ENCODE data around the gene INPP5B. TPM values are rescaled to one million over a fixed set of nuclear protein-coding genes. Genes with fewer than 3 reads are reported as not detected.

The INPP5B gene
- total and polyA plus RNA-seq, 9 of the 15 experiments (the other 6 are each of a cell fraction or from before 2014, with no cell fraction given): 14.1 to 28.7 (median 20.9) TPM

DNA sequence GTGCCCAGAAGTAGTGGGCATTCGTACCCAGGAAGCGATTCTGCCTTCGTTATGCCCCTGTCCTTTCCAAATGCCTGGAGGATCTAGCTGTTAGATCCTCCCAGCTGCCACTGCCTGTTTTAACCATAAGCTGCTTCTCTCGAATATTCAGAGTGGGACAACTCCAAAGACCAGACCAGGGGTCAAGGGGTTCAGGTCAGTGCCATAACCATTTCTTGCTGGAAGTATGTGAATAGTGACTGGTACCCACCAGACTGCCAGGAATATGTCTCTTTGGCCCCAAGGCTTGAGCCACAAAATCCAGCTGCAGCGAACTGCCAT, 86.5 kb downstream of the INPP5B start:
- H3K4me1 ChIP-seq (replicated peaks in 1 of 2; ENCODE audit: control insufficient read depth in 2 of 2, insufficient read depth in 2 of 2, low read length in 2 of 2): peaks cover 19 to 20% of the 10 kb centered on the region in 2 experiments; a peak in 4 of 5 replicates
- peaks cover 39% of the 10 kb centered on the region for H3K36me3 ChIP-seq (ENCODE audit: control insufficient read depth, insufficient read depth, low read length)
- intact Hi-C loops (cut with micrococcal nuclease) (no loop called here), in situ Hi-C loops (cut with MboI) (no loop called here)
- 0 out of 2 replicates have a peak, but pooled peaks cover 5% of the 10 kb centered on the region for H4K20me1 ChIP-seq (replicated peaks; ENCODE audit: control insufficient read depth, insufficient read depth, low read length)
- ChIA-PET POLR2A (interaction anchor here (1.0 to 2.4 kb wide), 4 partner anchors 12 to 130 kb away, joined by 3 to 14 read pairs (median 6); no protein-coding TSS in a partner anchor), CTCF (ENCODE audit: low intra/inter-chr PET ratio) (interaction anchor here (0.6 kb wide), 2 partner anchors 49 to 136 kb away, joined by 3 read pairs; no protein-coding TSS in a partner anchor)
- H3K4me3 ChIP-seq: peak overlapping the region; percentile 97
- DNase-seq (ENCODE audit: extremely low read depth in 1 of 4, low spot score in 3 of 4) (no peak), ATAC-seq (peak; percentile 0; the same call in 1 of the 3 replicates), FAIRE-seq (no peak)
- WGBS (ENCODE audit: insufficient coverage, low coverage, missing lambda C conversion rate): 26% methylated on average over 5 of the region's 5 CpGs
- BruUV-seq (replicated peaks): no TSS peak
- peak overlapping the region; percentile 90 to 98 for H3K9ac ChIP-seq (ENCODE audit: insufficient read depth in 1 of 2, low read depth in 2 of 2, low read length in 2 of 2)
- peaks cover 29% of the 10 kb centered on the region for H3K79me2 ChIP-seq (ENCODE audit: control insufficient read depth, insufficient read depth, low read length)
- H3K9me1 ChIP-seq (ENCODE audit: control insufficient read depth, insufficient read depth, low read length): no peaks in the 10 kb centered on the region
- no peaks in the 10 kb centered on the region for H3K9me3 ChIP-seq (replicated peaks; ENCODE audit: control insufficient read depth, insufficient read depth, low read depth, low read length)
- H2AFZ ChIP-seq (ENCODE audit: low read depth, low read length): peak overlapping the region; percentile 84
- no peaks in the 10 kb centered on the region; a peak in 1 of 5 replicates for H3K27me3 ChIP-seq (ENCODE audit: control insufficient read depth in 2 of 2, insufficient read depth in 2 of 2, low read length in 2 of 2)
- peak overlapping the region; percentile 81 for H3K27ac ChIP-seq (ENCODE audit: extremely low read depth, low read depth, low read length)
- peak overlapping the region; percentile 98 for H3K4me2 ChIP-seq (ENCODE audit: insufficient read depth, low read length)
- TF ChIP-seq ZNF699 (CRISPR knock-in tag; IDR thresholded peaks at IDR 0.05; ENCODE audit: insufficient replicate concordance) (no peak), FOXJ3 (CRISPR knock-in tag; IDR thresholded peaks at IDR 0.05) (no peak), FOXP1 (CRISPR knock-in tag; IDR thresholded peaks at IDR 0.05) (no peak; the same call in 1 of the 2 replicates), SIN3B (IDR thresholded peaks at IDR 0.05; ENCODE audit: low read depth) (no peak), ZNF253 (CRISPR knock-in tag; conservative IDR thresholded peaks at IDR 0.05) (no peak), STAG1 (CRISPR knock-in tag; IDR thresholded peaks at IDR 0.05; ENCODE audit: borderline replicate concordance) (no peak), BCL6 (CRISPR knock-in tag; IDR thresholded peaks at IDR 0.05) (no peak), RBM39 (optimal IDR thresholded peaks at IDR 0.05; ENCODE audit: low read depth, low read length) (no peak)
- TF ChIP-seq, protein P1, sequence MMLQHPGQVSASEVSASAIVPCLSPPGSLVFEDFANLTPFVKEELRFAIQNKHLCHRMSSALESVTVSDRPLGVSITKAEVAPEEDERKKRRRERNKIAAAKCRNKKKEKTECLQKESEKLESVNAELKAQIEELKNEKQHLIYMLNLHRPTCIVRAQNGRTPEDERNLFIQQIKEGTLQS (IDR thresholded peaks at IDR 0.05): no peak
- TF ChIP-seq, protein P1 (CRISPR knock-in tag; conservative IDR thresholded peaks at IDR 0.05): peak; percentile 69; the same call in 1 of the 2 replicates
- TF ChIP-seq, protein P2, sequence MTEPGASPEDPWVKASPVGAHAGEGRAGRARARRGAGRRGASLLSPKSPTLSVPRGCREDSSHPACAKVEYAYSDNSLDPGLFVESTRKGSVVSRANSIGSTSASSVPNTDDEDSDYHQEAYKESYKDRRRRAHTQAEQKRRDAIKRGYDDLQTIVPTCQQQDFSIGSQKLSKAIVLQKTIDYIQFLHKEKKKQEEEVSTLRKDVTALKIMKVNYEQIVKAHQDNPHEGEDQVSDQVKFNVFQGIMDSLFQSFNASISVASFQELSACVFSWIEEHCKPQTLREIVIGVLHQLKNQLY (CRISPR knock-in tag; conservative IDR thresholded peaks at IDR 0.05): 0 out of 4 replicates have a peak, but pooled peaks of 1 of the 2 experiments have one; percentile 30
- TF ChIP-seq, protein P3, sequence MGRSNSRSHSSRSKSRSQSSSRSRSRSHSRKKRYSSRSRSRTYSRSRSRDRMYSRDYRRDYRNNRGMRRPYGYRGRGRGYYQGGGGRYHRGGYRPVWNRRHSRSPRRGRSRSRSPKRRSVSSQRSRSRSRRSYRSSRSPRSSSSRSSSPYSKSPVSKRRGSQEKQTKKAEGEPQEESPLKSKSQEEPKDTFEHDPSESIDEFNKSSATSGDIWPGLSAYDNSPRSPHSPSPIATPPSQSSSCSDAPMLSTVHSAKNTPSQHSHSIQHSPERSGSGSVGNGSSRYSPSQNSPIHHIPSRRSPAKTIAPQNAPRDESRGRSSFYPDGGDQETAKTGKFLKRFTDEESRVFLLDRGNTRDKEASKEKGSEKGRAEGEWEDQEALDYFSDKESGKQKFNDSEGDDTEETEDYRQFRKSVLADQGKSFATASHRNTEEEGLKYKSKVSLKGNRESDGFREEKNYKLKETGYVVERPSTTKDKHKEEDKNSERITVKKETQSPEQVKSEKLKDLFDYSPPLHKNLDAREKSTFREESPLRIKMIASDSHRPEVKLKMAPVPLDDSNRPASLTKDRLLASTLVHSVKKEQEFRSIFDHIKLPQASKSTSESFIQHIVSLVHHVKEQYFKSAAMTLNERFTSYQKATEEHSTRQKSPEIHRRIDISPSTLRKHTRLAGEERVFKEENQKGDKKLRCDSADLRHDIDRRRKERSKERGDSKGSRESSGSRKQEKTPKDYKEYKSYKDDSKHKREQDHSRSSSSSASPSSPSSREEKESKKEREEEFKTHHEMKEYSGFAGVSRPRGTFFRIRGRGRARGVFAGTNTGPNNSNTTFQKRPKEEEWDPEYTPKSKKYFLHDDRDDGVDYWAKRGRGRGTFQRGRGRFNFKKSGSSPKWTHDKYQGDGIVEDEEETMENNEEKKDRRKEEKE (IDR thresholded peaks at IDR 0.05; ENCODE audit: borderline replicate concordance in 1 of 2, control insufficient read depth in 1 of 2, low read depth in 2 of 2, low read length in 1 of 2): no peak
- TF ChIP-seq, protein P4, sequence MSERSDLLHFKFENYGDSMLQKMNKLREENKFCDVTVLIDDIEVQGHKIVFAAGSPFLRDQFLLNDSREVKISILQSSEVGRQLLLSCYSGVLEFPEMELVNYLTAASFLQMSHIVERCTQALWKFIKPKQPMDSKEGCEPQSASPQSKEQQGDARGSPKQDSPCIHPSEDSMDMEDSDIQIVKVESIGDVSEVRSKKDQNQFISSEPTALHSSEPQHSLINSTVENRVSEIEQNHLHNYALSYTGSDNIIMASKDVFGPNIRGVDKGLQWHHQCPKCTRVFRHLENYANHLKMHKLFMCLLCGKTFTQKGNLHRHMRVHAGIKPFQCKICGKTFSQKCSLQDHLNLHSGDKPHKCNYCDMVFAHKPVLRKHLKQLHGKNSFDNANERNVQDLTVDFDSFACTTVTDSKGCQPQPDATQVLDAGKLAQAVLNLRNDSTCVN (CRISPR knock-in tag; IDR thresholded peaks at IDR 0.05): 0 out of 2 replicates have a peak, but pooled peaks have one; percentile 1

Measured in K562 (cell line).